Measurements from ENCODE around the gene EBP. TPM values are rescaled to one million over a fixed set of nuclear protein-coding genes. Genes with fewer than 3 reads are reported as not detected.

The EBP gene
- total and polyA plus RNA-seq, 9 of the 15 experiments (the other 6 are each of a cell fraction or from before 2014, with no cell fraction given), result 228 to 987 (median 274) TPM

- peak; percentile 97 for TF ChIP-seq CREB1 (IDR thresholded peaks at IDR 0.05)
- TF ChIP-seq CREB1 (CRISPR knock-in tag; IDR thresholded peaks at IDR 0.05), result peak; percentile 95
- TF ChIP-seq KDM1A (IDR thresholded peaks at IDR 0.05), result no peak
- peak; percentile 83 for TF ChIP-seq MAX (CRISPR knock-in tag; IDR thresholded peaks at IDR 0.05)
- TF ChIP-seq ZFPM2 (CRISPR knock-in tag; IDR thresholded peaks at IDR 0.05), result no peak
- no peak for TF ChIP-seq ELF2 (CRISPR knock-in tag; IDR thresholded peaks at IDR 0.05)
- TF ChIP-seq HCFC1 (IDR thresholded peaks at IDR 0.05; ENCODE audit: low read depth, low read length), result peak; percentile 90
- TF ChIP-seq SRSF1 (IDR thresholded peaks at IDR 0.05; ENCODE audit: low read depth, low read length), result no peak
- TF ChIP-seq CSDE1 (IDR thresholded peaks at IDR 0.05), result peak in 1 of 2 experiments; percentile 27; a peak in 1 of 4 replicates
- no peak for TF ChIP-seq ZBTB49 (CRISPR knock-in tag; IDR thresholded peaks at IDR 0.05; ENCODE audit: borderline replicate concordance)
- no peak for TF ChIP-seq ZNF780A (CRISPR knock-in tag; IDR thresholded peaks at IDR 0.05)
- no peak for TF ChIP-seq TRIM24 (IDR thresholded peaks at IDR 0.05)
- no peak for TF ChIP-seq IRF1 (CRISPR knock-in tag; IDR thresholded peaks at IDR 0.05; ENCODE audit: borderline replicate concordance)
- no peak for TF ChIP-seq CBX8 (IDR thresholded peaks at IDR 0.05; ENCODE audit: borderline replicate concordance, extremely low read depth, low read depth, low read length, poor library complexity, severe bottlenecking)
- no peak for TF ChIP-seq RBM25 (IDR thresholded peaks at IDR 0.05; ENCODE audit: low read depth, low read length, severe bottlenecking)
- no peak for TF ChIP-seq BRF1 (IDR thresholded peaks at IDR 0.05; ENCODE audit: borderline replicate concordance, extremely low read depth, insufficient read length)
- TF ChIP-seq PURB (CRISPR knock-in tag; IDR thresholded peaks at IDR 0.05; ENCODE audit: low read depth), result no peak
- TF ChIP-seq ZNF197 (CRISPR knock-in tag; IDR thresholded peaks at IDR 0.05; ENCODE audit: low read depth), result no peak
- no peak for TF ChIP-seq DLX4 (CRISPR knock-in tag; IDR thresholded peaks at IDR 0.05)
- 0 out of 2 replicates have a peak, but pooled peaks have one; percentile 78 for TF ChIP-seq ZNF395 (CRISPR knock-in tag; IDR thresholded peaks at IDR 0.05)
These were observed 45.6 kb upstream of the EBP start, which contains the start of gene FTSJ1 (continued) for GRCh38 chrX:48475774-48476577.
